Naive B cell (primary cell): Measurements from ENCODE around the gene KTN1. TPM values are rescaled to one million over a fixed set of nuclear protein-coding genes. Genes with fewer than 3 reads are reported as not detected.

Experiments used
- ATAC-seq, 2 donors: fragments of 150-1000 bp; cut with Tn5 transposase; 2 replicates each; pipeline ENCODE4 v1.10.0; 2021; ENCODE audit warnings: low read depth in 2 of 2, mild to moderate bottlenecking in 2 of 2, moderate library complexity in 2 of 2
- DNase-seq: peaks from one replicate; pipeline ENCODE4 v3.0.0; 2022
- H3K27ac Mint-ChIP-seq, 6 donors: one replicate each; pipeline ENCODE4 v1.8.0; 2020 to 2022; ENCODE audit warnings: mild to moderate bottlenecking in 6 of 6, mixed read lengths in 6 of 6, moderate library complexity in 5 of 6, inconsistent platforms in 2 of 6
- H3K27me3 Mint-ChIP-seq, 3 donors: one replicate each; pipeline ENCODE4 v1.8.0; 2021 to 2022; ENCODE audit warnings: mixed read lengths in 3 of 3, mild to moderate bottlenecking in 1 of 3
- H3K36me3 Mint-ChIP-seq, 2 donors: one replicate each; pipeline ENCODE4 v1.8.0; 2020 to 2022; ENCODE audit warnings: mixed read lengths in 2 of 2, inconsistent platforms in 1 of 2, mild to moderate bottlenecking in 1 of 2
- H3K4me1 Mint-ChIP-seq, 3 donors: one replicate each; pipeline ENCODE4 v1.8.0; 2020 to 2022; ENCODE audit warnings: mixed read lengths in 3 of 3, inconsistent platforms in 1 of 3, mild to moderate bottlenecking in 1 of 3, moderate library complexity in 1 of 3
- H3K4me3 Mint-ChIP-seq, 8 donors: one replicate each; pipeline ENCODE4 v1.8.0; 2020 to 2022; ENCODE audit warnings: mild to moderate bottlenecking in 8 of 8, mixed read lengths in 8 of 8, moderate library complexity in 8 of 8, inconsistent platforms in 2 of 8
- H3K9me3 Mint-ChIP-seq, 7 donors: one replicate each; pipeline ENCODE4 v1.8.0; 2020 to 2022; ENCODE audit warnings: mixed read lengths in 7 of 7, mild to moderate bottlenecking in 5 of 7, inconsistent platforms in 2 of 7, moderate library complexity in 1 of 7
- polyA plus RNA-seq, 6 donors: library from polyadenylated mRNA; unstranded; fragments of 300-500 nt; fragmentation: Illumina TruSeq; gene quantifications; one replicate each; pipeline ENCODE4 v1.2.3, GENCODE V29; 2021; ENCODE audit warnings: low read depth in 6 of 6

The KTN1 gene
- polyA plus RNA-seq, 6 donors from 2014 or later, result 9.2 to 47.3 (median 30.2) TPM

- H3K9me3 Mint-ChIP-seq, result peaks cover 0 to 10% (median 1%) of the 10 kb centered on the region in 7 donors
- peaks cover 4 to 8% (median 7%) of the 10 kb centered on the region in 3 donors for H3K4me1 Mint-ChIP-seq
- ATAC-seq (no peak), DNase-seq (no peak)
- no peak overlapping the region for H3K27ac Mint-ChIP-seq
- no peaks in the 10 kb centered on the region for H3K27me3 Mint-ChIP-seq
- no peak overlapping the region for H3K4me3 Mint-ChIP-seq
- H3K36me3 Mint-ChIP-seq, result peaks cover 0 to 8% of the 10 kb centered on the region in 2 donors
These were observed 124.6 kb downstream of the KTN1 start for GRCh38 chr14:55704654-55705053.

- Mint-ChIP-seq H3K27ac (no peak overlapping the region), H3K4me3 (no peak overlapping the region), H3K36me3 (peaks cover 0 to 8% of the 10 kb centered on the region in 2 donors), H3K9me3 (peaks cover 0 to 9% (median 1%) of the 10 kb centered on the region in 7 donors), H3K4me1 (peaks cover 4 to 8% (median 7%) of the 10 kb centered on the region in 3 donors), H3K27me3 (no peaks in the 10 kb centered on the region)
- ATAC-seq (no peak), DNase-seq (no peak)
These were observed 125.8 kb downstream of the KTN1 start for GRCh38 chr14:55705651-55706364.

- no peak overlapping the region for H3K27ac Mint-ChIP-seq
- H3K4me1 Mint-ChIP-seq, result peaks cover 4 to 7% (median 7%) of the 10 kb centered on the region in 3 donors
- H3K27me3 Mint-ChIP-seq, result no peaks in the 10 kb centered on the region
- peaks cover 0 to 4% (median under 1%) of the 10 kb centered on the region in 7 donors for H3K9me3 Mint-ChIP-seq
- peaks cover 0 to 4% of the 10 kb centered on the region in 2 donors for H3K36me3 Mint-ChIP-seq
- no peak for ATAC-seq
- no peak overlapping the region for H3K4me3 Mint-ChIP-seq
- DNase-seq, result no peak
These were observed 126.3 kb downstream of the KTN1 start for GRCh38 chr14:55706365-55706684.

GRCh38 chr14:55706893-55707292 is 126.9 kb downstream of the KTN1 start:
- DNase-seq, result no peak
- no peaks in the 10 kb centered on the region for H3K36me3 Mint-ChIP-seq
- H3K4me1 Mint-ChIP-seq, result peaks cover under 1 to 4% (median 1%) of the 10 kb centered on the region in 3 donors
- H3K27me3 Mint-ChIP-seq, result no peaks in the 10 kb centered on the region
- no peak overlapping the region for H3K4me3 Mint-ChIP-seq
- no peak for ATAC-seq
- no peak overlapping the region for H3K27ac Mint-ChIP-seq
- no peaks in the 10 kb centered on the region for H3K9me3 Mint-ChIP-seq

GRCh38 chr14:55707365-55707804 is 127.4 kb downstream of the KTN1 start:
- Mint-ChIP-seq H3K9me3 (no peaks in the 10 kb centered on the region), H3K4me3 (no peak overlapping the region)

GRCh38 chr14:55710506-55711041 is 130.6 kb downstream of the KTN1 start:
- no peaks in the 10 kb centered on the region for H3K4me1 Mint-ChIP-seq
- no peak for DNase-seq
- H3K27ac Mint-ChIP-seq, result no peak overlapping the region
- ATAC-seq, result no peak
- no peak overlapping the region for H3K4me3 Mint-ChIP-seq
- no peaks in the 10 kb centered on the region for H3K36me3 Mint-ChIP-seq
- H3K27me3 Mint-ChIP-seq, result no peaks in the 10 kb centered on the region
- H3K9me3 Mint-ChIP-seq, result no peaks in the 10 kb centered on the region

More at GRCh38 chr14:55707365-55707804, 127.4 kb downstream of the KTN1 start:
- Mint-ChIP-seq H3K27ac (no peak overlapping the region), H3K36me3 (no peaks in the 10 kb centered on the region), H3K27me3 (no peaks in the 10 kb centered on the region), H3K4me1 (no peaks in the 10 kb centered on the region)
- no peak for ATAC-seq
- DNase-seq, result no peak

GRCh38 chr14:55711175-55711811 is 131.3 kb downstream of the KTN1 start:
- H3K4me3 Mint-ChIP-seq, result no peak overlapping the region
- H3K27ac Mint-ChIP-seq, result no peak overlapping the region
- DNase-seq (no peak), ATAC-seq (no peak)
- H3K4me1 Mint-ChIP-seq, result no peaks in the 10 kb centered on the region
- H3K36me3 Mint-ChIP-seq, result no peaks in the 10 kb centered on the region
- no peaks in the 10 kb centered on the region for H3K9me3 Mint-ChIP-seq
- no peaks in the 10 kb centered on the region for H3K27me3 Mint-ChIP-seq

GRCh38 chr14:55712491-55712890 is 132.5 kb downstream of the KTN1 start:
- H3K27ac Mint-ChIP-seq, result peak overlapping the region in 1 of 6 donors; percentile 50
- H3K36me3 Mint-ChIP-seq, result no peaks in the 10 kb centered on the region
- H3K9me3 Mint-ChIP-seq, result no peaks in the 10 kb centered on the region
- no peaks in the 10 kb centered on the region for H3K4me1 Mint-ChIP-seq
- no peak overlapping the region for H3K4me3 Mint-ChIP-seq
- DNase-seq (no peak), ATAC-seq (no peak)
- no peaks in the 10 kb centered on the region for H3K27me3 Mint-ChIP-seq

GRCh38 chr14:55713486-55713885 is 133.5 kb downstream of the KTN1 start:
- Mint-ChIP-seq H3K27me3 (no peaks in the 10 kb centered on the region), H3K27ac (no peak overlapping the region), H3K4me1 (no peaks in the 10 kb centered on the region), H3K4me3 (no peak overlapping the region), H3K9me3 (no peaks in the 10 kb centered on the region), H3K36me3 (no peaks in the 10 kb centered on the region)
- ATAC-seq, result no peak
- DNase-seq, result no peak

- Mint-ChIP-seq H3K27ac (no peak overlapping the region), H3K36me3 (no peaks in the 10 kb centered on the region), H3K4me3 (no peak overlapping the region), H3K9me3 (no peaks in the 10 kb centered on the region), H3K4me1 (no peaks in the 10 kb centered on the region), H3K27me3 (no peaks in the 10 kb centered on the region)
- no peak for DNase-seq
- ATAC-seq, result no peak
These were observed 135.9 kb downstream of the KTN1 start for GRCh38 chr14:55715889-55716288.

- no peaks in the 10 kb centered on the region for H3K27me3 Mint-ChIP-seq
- H3K27ac Mint-ChIP-seq, result no peak overlapping the region
- ATAC-seq (no peak), DNase-seq (no peak)
- no peaks in the 10 kb centered on the region for H3K4me1 Mint-ChIP-seq
- H3K9me3 Mint-ChIP-seq, result no peaks in the 10 kb centered on the region
- no peaks in the 10 kb centered on the region for H3K36me3 Mint-ChIP-seq
- H3K4me3 Mint-ChIP-seq, result peak overlapping the region in 1 of 8 donors; percentile 54
These were observed 137.6 kb downstream of the KTN1 start for GRCh38 chr14:55717621-55718020.

GRCh38 chr14:55718551-55718950 is 138.5 kb downstream of the KTN1 start:
- no peak overlapping the region for H3K4me3 Mint-ChIP-seq
- H3K36me3 Mint-ChIP-seq, result no peaks in the 10 kb centered on the region
- no peaks in the 10 kb centered on the region for H3K9me3 Mint-ChIP-seq
- no peak overlapping the region for H3K27ac Mint-ChIP-seq
- DNase-seq (no peak), ATAC-seq (no peak)
- no peaks in the 10 kb centered on the region for H3K4me1 Mint-ChIP-seq
- no peaks in the 10 kb centered on the region for H3K27me3 Mint-ChIP-seq

GRCh38 chr14:55720796-55721195 is 140.8 kb downstream of the KTN1 start:
- Mint-ChIP-seq H3K27me3 (no peaks in the 10 kb centered on the region), H3K4me3 (no peak overlapping the region), H3K27ac (peak overlapping the region in 1 of 6 donors; percentile 26), H3K4me1 (no peaks in the 10 kb centered on the region), H3K9me3 (no peaks in the 10 kb centered on the region), H3K36me3 (no peaks in the 10 kb centered on the region)
- DNase-seq, result no peak
- ATAC-seq, result no peak

- H3K4me3 Mint-ChIP-seq, result no peak overlapping the region
- no peaks in the 10 kb centered on the region for H3K27me3 Mint-ChIP-seq
- no peaks in the 10 kb centered on the region for H3K9me3 Mint-ChIP-seq
- ATAC-seq (no peak), DNase-seq (no peak)
- no peaks in the 10 kb centered on the region for H3K36me3 Mint-ChIP-seq
- no peaks in the 10 kb centered on the region for H3K4me1 Mint-ChIP-seq
- no peak overlapping the region for H3K27ac Mint-ChIP-seq
These were observed 141.3 kb downstream of the KTN1 start for GRCh38 chr14:55721353-55721752.
